HEK293 (cell line): ENCODE data around the gene VKORC1L1.
"Not testable (repeated sequence)": the region's sequence is repeated elsewhere in the genome, so short reads cannot be mapped to it uniquely, and the experiment has no call there.

Source experiments
- BCL11B ChIP-seq: fragments of 450-650 bp; formaldehyde crosslinking; IDR thresholded peaks from 2 replicates; pipeline ENCODE4 v1.5.1; 2016; ENCODE audit warnings: low read depth, missing biosample characterization, missing genetic modification characterization
- ZEB2 ChIP-seq: fragments of 450-650 bp; formaldehyde crosslinking; IDR thresholded peaks from 2 replicates; pipeline ENCODE4 v1.5.1; 2016; ENCODE audit warnings: missing biosample characterization, missing genetic modification characterization
- ZNF155 ChIP-seq: fragments of 450-650 bp; formaldehyde crosslinking; IDR thresholded peaks from 2 replicates; pipeline ENCODE4 v1.5.1; 2016; ENCODE audit warnings: missing biosample characterization, missing genetic modification characterization
- ZNF302 ChIP-seq: fragments of 450-650 bp; formaldehyde crosslinking; IDR thresholded peaks from 2 replicates; pipeline ENCODE4 v1.5.1; 2016; ENCODE audit warnings: missing biosample characterization, missing genetic modification characterization, low read depth
- ZNF600 ChIP-seq: fragments of 450-650 bp; formaldehyde crosslinking; IDR thresholded peaks from 2 replicates; pipeline ENCODE4 v1.5.1; 2016; ENCODE audit warnings: missing biosample characterization, missing genetic modification characterization
- ZNF747 ChIP-seq: fragments of 450-650 bp; formaldehyde crosslinking; IDR thresholded peaks from 2 replicates; pipeline ENCODE4 v1.5.1; 2016; ENCODE audit warnings: missing biosample characterization, missing genetic modification characterization
- TF ChIP-seq, protein P1 (sequence below): fragments of 450-650 bp; formaldehyde crosslinking; IDR thresholded peaks from 2 replicates; pipeline ENCODE4 v1.5.1; 2016; ENCODE audit warnings: missing biosample characterization, missing genetic modification characterization
- TF ChIP-seq, protein P2 (sequence below): fragments of 450-650 bp; formaldehyde crosslinking; IDR thresholded peaks from 2 replicates; pipeline ENCODE4 v1.5.1; 2016; ENCODE audit warnings: missing biosample characterization, missing genetic modification characterization, low read depth
- TF ChIP-seq, protein P3 (sequence below): fragments of 450-650 bp; formaldehyde crosslinking; IDR thresholded peaks from 2 replicates; pipeline ENCODE4 v1.5.1; 2016; ENCODE audit warnings: missing biosample characterization, missing genetic modification characterization

DNA sequence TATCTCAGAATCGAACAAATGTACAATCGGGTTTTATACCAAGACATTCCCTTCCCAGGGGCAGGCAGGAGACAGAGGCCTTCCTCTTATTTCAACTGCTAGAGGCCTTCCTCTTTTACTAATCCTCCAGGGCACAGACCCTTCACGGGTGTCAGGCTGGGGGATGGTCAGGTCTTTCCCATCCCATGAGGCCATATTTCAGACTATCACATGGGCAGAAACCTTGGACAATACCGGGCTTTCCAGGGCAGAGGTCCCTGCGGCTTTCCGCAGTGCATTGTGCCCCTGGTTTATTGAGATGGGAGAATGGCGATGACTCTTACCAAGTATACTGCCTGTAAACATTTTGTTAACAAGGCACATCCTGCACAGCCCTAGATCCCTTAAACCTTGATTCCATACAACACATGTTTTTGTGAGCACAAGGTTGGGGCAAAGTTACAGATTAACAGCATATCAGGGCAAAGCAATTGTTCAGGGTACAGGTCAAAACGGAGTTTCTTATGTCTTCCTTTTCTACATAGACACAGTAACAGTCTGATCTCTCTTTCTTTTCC is 132.3 kb downstream of the VKORC1L1 start:
- TF ChIP-seq, protein P1, sequence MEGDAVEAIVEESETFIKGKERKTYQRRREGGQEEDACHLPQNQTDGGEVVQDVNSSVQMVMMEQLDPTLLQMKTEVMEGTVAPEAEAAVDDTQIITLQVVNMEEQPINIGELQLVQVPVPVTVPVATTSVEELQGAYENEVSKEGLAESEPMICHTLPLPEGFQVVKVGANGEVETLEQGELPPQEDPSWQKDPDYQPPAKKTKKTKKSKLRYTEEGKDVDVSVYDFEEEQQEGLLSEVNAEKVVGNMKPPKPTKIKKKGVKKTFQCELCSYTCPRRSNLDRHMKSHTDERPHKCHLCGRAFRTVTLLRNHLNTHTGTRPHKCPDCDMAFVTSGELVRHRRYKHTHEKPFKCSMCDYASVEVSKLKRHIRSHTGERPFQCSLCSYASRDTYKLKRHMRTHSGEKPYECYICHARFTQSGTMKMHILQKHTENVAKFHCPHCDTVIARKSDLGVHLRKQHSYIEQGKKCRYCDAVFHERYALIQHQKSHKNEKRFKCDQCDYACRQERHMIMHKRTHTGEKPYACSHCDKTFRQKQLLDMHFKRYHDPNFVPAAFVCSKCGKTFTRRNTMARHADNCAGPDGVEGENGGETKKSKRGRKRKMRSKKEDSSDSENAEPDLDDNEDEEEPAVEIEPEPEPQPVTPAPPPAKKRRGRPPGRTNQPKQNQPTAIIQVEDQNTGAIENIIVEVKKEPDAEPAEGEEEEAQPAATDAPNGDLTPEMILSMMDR (tag by site-specific recombination) = not testable (repeated sequence)
- TF ChIP-seq, protein P2, sequence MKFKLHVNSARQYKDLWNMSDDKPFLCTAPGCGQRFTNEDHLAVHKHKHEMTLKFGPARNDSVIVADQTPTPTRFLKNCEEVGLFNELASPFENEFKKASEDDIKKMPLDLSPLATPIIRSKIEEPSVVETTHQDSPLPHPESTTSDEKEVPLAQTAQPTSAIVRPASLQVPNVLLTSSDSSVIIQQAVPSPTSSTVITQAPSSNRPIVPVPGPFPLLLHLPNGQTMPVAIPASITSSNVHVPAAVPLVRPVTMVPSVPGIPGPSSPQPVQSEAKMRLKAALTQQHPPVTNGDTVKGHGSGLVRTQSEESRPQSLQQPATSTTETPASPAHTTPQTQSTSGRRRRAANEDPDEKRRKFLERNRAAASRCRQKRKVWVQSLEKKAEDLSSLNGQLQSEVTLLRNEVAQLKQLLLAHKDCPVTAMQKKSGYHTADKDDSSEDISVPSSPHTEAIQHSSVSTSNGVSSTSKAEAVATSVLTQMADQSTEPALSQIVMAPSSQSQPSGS (tag by site-specific recombination) = not testable (repeated sequence)
- not testable (repeated sequence) for TF ChIP-seq ZNF155, ZNF747, ZEB2, BCL11B, ZNF600, ZNF302 (tag by site-specific recombination)
- TF ChIP-seq, protein P3, sequence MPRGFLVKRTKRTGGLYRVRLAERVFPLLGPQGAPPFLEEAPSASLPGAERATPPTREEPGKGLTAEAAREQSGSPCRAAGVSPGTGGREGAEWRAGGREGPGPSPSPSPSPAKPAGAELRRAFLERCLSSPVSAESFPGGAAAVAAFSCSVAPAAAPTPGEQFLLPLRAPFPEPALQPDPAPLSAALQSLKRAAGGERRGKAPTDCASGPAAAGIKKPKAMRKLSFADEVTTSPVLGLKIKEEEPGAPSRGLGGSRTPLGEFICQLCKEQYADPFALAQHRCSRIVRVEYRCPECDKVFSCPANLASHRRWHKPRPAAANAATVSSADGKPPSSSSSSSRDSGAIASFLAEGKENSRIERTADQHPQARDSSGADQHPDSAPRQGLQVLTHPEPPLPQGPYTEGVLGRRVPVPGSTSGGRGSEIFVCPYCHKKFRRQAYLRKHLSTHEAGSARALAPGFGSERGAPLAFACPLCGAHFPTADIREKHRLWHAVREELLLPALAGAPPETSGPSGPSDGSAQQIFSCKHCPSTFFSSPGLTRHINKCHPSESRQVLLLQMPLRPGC (tag by site-specific recombination) = not testable (repeated sequence)
